Smooth muscle cell (in vitro differentiated cells): Measurements from ENCODE around the gene ATF1. TPM values are rescaled to one million over a fixed set of nuclear protein-coding genes. Genes with fewer than 3 reads are reported as not detected.
"Not testable (repeated sequence)": the region's sequence is repeated elsewhere in the genome, so short reads cannot be mapped to it uniquely, and the experiment has no call there.

ENCODE experiments used
- DNase-seq: peaks from one replicate; lab custom pipeline; 2025; ENCODE audit not compliant: unreplicated experiment; lab: John Stamatoyannopoulos, UW
- H2AFZ ChIP-seq: fragments of 200-600 bp; sonication (generic); 2 replicates; pipeline ENCODE4 v1.6.0; 2016; ENCODE audit warnings: antibody characterized with exemption, low read depth, mild to moderate bottlenecking
- H3F3A ChIP-seq: fragments of 200-600 bp; sonication (generic); 2 replicates; pipeline ENCODE4 v1.6.0; 2017; ENCODE audit warnings: antibody characterized with exemption, low read depth
- H3K27ac ChIP-seq: fragments of 200-600 bp; sonication (generic); 2 replicates; pipeline ENCODE4 v1.5.1; 2016; ENCODE audit warnings: low read depth, mild to moderate bottlenecking
- H3K27me3 ChIP-seq: fragments of 200-600 bp; sonication (generic); 2 replicates; pipeline ENCODE4 v1.6.1; 2016; ENCODE audit warnings: low read depth, mild to moderate bottlenecking
- H3K36me3 ChIP-seq: fragments of 200-600 bp; sonication (generic); 2 replicates; pipeline ENCODE4 v1.5.1; 2016; ENCODE audit warnings: low read depth
- H3K4me1 ChIP-seq: fragments of 200-600 bp; sonication (generic); 2 replicates; pipeline ENCODE4 v1.5.1; 2016; ENCODE audit warnings: low read depth
- H3K4me2 ChIP-seq: fragments of 200-600 bp; sonication (generic); 2 replicates; pipeline ENCODE4 v1.6.0; 2016; ENCODE audit warnings: mild to moderate bottlenecking
- H3K4me3 ChIP-seq: fragments of 200-600 bp; sonication (generic); 2 replicates; pipeline ENCODE4 v1.5.1; 2016; ENCODE audit warnings: mild to moderate bottlenecking
- H3K79me2 ChIP-seq: fragments of 200-600 bp; sonication (generic); 2 replicates; pipeline ENCODE4 v1.6.0; 2016; ENCODE audit warnings: low read depth, mild to moderate bottlenecking
- H3K9ac ChIP-seq: fragments of 200-600 bp; sonication (generic); 2 replicates; pipeline ENCODE4 v1.6.0; 2016; ENCODE audit warnings: low read depth
- H3K9me3 ChIP-seq: fragments of 200-600 bp; sonication (generic); replicated peaks from 2 replicates; pipeline ENCODE4 v1.5.1; 2016; ENCODE audit warnings: low read depth
- H4K20me1 ChIP-seq: fragments of 200-600 bp; sonication (generic); 2 replicates; pipeline ENCODE4 v1.6.0; 2016; ENCODE audit warnings: low read depth
- CTCF ChIP-seq: fragments of 200-600 bp; sonication (generic); IDR thresholded peaks from 2 replicates; pipeline ENCODE4 v1.5.1; 2017; ENCODE audit warnings: borderline replicate concordance, mild to moderate bottlenecking, antibody characterized with exemption; ENCODE audit not compliant: insufficient read depth, poor library complexity, severe bottlenecking
- WGBS: methylation state at CpG from one replicate; pipeline ENCODE4 v1.1.7; 2016; ENCODE audit warnings: low lambda C conversion rate; 5-methylcytosine and 5-hydroxymethylcytosine counted together
- polyA plus RNA-seq: library from polyadenylated mRNA; unstranded; fragments of >200 nt; fragmentation: Nextera tagmentation; extraction: Ambion mirVana; gene quantifications from 2 replicates; pipeline ENCODE4 v1.2.1, GENCODE V29; 2016
- total RNA-seq: library from RNA; depleted of rRNA; stranded (reverse); fragments of >200 nt; gene quantifications from 2 replicates; pipeline ENCODE4 v1.2.3, GENCODE V29; 2014

ATF1 gene
- total and polyA plus RNA-seq, 2 experiments from 2014 or later, result 20.7 to 28.4 TPM

GRCh38 chr12:50845021-50845647, 81.2 kb downstream of the ATF1 start:
- Histone ChIP-seq H3K4me3 (no peak overlapping the region), H4K20me1 (no peaks in the 10 kb centered on the region), H3K4me1 (no peaks in the 10 kb centered on the region), H3F3A (no peaks in the 10 kb centered on the region), H3K27ac (no peak overlapping the region), H3K79me2 (no peaks in the 10 kb centered on the region), H3K9me3 (no peaks in the 10 kb centered on the region), H3K9ac (no peak overlapping the region), H3K36me3 (no peaks in the 10 kb centered on the region), H2AFZ (no peak overlapping the region), H3K4me2 (no peak overlapping the region), H3K27me3 (no peaks in the 10 kb centered on the region)
- DNase-seq, result no peak
- TF ChIP-seq CTCF, result no peak

GRCh38 chr12:50848963-50849362, 85.1 kb downstream of the ATF1 start:
- no peak for DNase-seq
- no peaks in the 10 kb centered on the region for H3K4me1 ChIP-seq
- H3K9me3 ChIP-seq, result no peaks in the 10 kb centered on the region
- H3K36me3 ChIP-seq, result no peaks in the 10 kb centered on the region
- no peaks in the 10 kb centered on the region for H3F3A ChIP-seq
- H3K27me3 ChIP-seq, result no peaks in the 10 kb centered on the region
- no peak overlapping the region for H2AFZ ChIP-seq
- H4K20me1 ChIP-seq, result no peaks in the 10 kb centered on the region
- WGBS, result 51% methylated on average over 2 of the region's 2 CpGs
- no peak overlapping the region for H3K4me2 ChIP-seq
- H3K9ac ChIP-seq, result no peak overlapping the region
- H3K79me2 ChIP-seq, result no peaks in the 10 kb centered on the region
- TF ChIP-seq CTCF, result no peak
- no peak overlapping the region for H3K4me3 ChIP-seq
- H3K27ac ChIP-seq, result no peak overlapping the region

- not testable (repeated sequence) for H3K79me2 ChIP-seq, DNase-seq, H4K20me1 ChIP-seq, H3K27me3 ChIP-seq, H3K36me3 ChIP-seq, H3K4me1 ChIP-seq, H3K4me2 ChIP-seq, H3K9me3 ChIP-seq, H3K27ac ChIP-seq, H2AFZ ChIP-seq, H3K9ac ChIP-seq, H3K4me3 ChIP-seq, H3F3A ChIP-seq
- 100% methylated on average over 1 of the region's 1 CpG for WGBS
Observed at GRCh38 chr12:50855218-50855617, 91.3 kb downstream of the ATF1 start.

GRCh38 chr12:50855679-50856078, 91.8 kb downstream of the ATF1 start:
- not testable (repeated sequence) for H3K9me3 ChIP-seq, H3K4me3 ChIP-seq, DNase-seq, H3K9ac ChIP-seq, H3K36me3 ChIP-seq, H4K20me1 ChIP-seq, H3F3A ChIP-seq, H3K4me1 ChIP-seq, H3K79me2 ChIP-seq, H3K27me3 ChIP-seq, H3K4me2 ChIP-seq, H3K27ac ChIP-seq, H2AFZ ChIP-seq
- WGBS, result 88% methylated on average over 2 of the region's 2 CpGs
